NCI-H1436 (cell line): Measurements from ENCODE around the gene AP4S1.
A peak's percentile ranks its signal among the peaks of the same experiment; 100 is the strongest.
"Not testable (repeated sequence)": the region's sequence is repeated elsewhere in the genome, so short reads cannot be mapped to it uniquely, and the experiment has no call there.

ENCODE experiments used
- DNase-seq: peaks from one replicate; lab custom pipeline; 2025; lab: John Stamatoyannopoulos, UW

AP4S1 gene

GRCh38 chr14:31043379-31043778 lies 17.9 kb downstream of the AP4S1 start:
- no peak for DNase-seq

GRCh38 chr14:31045501-31046080 lies 20.1 kb downstream of the AP4S1 start:
- DNase-seq: no peak

DNA sequence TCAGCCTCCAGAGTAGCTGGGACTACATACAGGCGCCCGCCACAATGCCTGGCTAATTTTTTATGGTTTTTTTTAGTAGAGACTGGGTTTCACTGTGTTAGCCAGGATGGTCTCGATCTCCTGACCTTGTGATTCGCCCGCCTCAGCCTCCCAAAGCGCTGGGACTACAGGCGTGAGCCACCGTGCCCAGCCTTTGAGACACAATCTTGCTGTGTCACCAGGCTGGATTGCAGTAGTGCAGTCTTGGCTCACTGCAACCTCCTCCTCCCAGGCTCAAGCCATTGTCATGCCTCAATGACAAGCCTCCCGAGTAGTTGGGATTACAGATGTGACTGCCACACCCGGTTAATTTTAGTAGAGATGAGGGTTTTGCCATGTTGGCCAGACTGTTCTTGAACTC lies 22.1 kb downstream of the AP4S1 start:
- no peak for DNase-seq

GRCh38 chr14:31051023-31051422 lies 25.6 kb downstream of the AP4S1 start:
- DNase-seq: no peak

DNA sequence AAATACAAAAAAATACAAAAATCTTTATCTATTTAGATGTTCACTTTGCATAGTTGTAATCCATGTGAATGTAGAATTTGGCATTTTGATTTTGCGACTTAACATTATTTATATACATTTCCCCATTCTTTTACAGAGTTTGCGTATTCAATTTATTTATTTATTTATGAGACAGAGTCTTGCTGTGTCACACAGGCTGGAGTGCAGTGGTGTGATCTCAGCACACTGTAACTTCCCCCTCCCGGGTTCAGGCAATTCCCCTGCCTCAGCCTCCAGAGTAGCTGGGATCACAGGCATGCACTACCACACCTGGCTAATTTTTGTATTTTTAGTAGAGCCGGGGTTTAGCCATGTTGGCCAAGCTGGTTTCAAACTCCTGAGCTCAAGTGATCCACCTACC lies 26.1 kb downstream of the AP4S1 start:
- no peak for DNase-seq

- not testable (repeated sequence) for DNase-seq
These were observed 27.6 kb downstream of the AP4S1 start for GRCh38 chr14:31052905-31053586.

DNA sequence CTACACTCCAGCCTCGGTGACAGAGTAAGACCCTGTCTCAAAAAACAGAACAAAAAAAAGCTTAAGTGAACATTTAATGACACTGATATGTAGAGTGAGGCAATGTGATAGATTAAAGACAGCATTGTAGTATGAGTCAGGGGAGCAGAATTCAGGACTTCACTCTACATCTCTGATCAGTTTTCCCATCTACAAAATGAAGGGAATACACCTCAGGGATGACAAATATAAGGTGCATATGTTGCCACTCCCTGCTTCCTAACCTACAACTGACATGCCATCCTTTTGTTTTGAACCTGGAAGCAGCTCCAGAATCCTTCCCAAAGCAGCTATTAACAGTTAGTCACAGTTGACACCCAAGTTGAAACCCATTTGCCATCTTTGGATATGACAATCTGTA lies 31.6 kb downstream of the AP4S1 start:
- no peak for DNase-seq

GRCh38 chr14:31057701-31058364 lies 32.4 kb downstream of the AP4S1 start:
- no peak for DNase-seq

DNA sequence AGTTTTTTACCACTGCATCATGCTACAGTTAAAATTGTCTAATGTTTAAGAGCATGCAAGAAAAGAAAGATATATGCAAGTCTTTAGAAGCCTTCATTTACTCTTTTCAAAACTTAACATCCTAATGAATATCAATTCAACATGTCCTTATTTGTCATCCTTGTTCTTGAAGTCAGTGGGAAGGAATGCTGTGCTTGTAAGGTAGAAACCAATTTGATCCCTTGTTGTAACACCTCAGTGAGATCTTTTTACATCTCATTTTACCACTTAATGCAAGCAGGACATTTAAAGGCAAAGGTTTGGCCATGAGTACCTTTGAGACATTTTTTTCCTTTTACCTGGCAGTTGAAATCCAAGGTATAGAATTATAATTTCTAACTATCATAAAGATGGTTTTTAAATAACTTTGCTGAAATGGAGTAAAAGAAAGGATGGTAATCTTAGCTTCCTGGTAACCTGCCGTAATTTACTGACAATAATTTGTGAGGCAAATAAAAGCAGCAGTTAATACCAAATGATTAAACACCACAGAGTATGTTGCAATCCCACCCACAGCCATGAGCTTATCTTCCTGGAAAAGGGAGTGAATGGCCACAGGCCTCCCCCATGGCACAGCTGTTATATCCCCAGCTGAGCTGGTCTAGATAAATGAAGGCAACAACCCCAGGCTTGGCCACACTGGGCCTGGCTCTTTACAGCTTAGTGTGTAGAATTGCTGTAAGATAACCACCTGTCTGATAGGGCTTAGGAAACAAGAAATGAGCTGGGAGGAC lies 33.9 kb downstream of the AP4S1 start:
- no peak for DNase-seq

DNA sequence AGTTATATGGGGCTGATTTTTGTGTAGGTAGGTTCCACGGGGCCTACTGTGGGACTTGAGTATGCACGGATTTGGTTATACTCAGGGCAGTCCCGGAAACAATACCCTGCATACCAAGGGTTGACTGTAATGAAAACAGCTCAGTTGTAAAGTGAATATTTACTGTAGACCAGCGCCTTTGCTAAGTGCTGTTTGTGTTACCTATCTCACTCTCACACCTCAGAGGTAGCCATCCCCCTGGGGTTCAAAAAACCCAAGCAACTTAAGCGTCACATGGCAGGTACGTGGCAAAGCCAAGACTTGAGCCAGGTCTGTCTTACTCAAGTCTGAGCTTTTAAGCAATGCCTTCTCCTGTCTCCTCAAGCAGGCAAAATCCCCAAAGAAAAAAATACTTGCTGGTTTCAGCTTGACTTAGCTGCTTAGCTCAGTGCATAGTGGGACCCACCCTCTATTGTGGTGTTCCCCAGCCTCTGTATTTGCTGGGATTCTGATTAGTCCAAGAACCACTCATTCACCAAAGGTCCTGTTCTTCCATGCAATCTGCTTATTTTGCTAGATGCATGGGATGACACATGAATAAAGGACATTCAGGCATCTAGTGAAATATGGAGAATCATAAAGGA lies 34.9 kb downstream of the AP4S1 start:
- no peak for DNase-seq

DNA sequence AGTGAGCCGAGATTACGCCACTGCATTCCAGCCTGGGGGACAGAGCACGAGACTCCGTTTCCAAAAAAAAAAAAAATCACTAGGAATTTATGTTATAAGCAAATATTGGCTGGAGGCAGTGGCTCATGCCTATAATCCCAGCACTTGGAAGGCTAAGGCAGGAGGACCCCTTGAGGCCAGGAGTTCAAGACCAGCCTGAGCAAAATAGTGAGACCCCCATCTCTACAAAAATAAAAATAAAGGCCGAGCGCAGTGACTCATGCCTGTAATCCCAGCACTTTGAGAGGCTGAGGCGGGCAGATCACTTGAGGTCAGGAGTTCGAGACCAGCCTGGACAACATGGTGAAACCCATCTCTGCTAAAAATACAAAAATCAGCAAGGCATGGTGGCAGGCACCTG lies 37.5 kb downstream of the AP4S1 start:
- not testable (repeated sequence) for DNase-seq

DNA sequence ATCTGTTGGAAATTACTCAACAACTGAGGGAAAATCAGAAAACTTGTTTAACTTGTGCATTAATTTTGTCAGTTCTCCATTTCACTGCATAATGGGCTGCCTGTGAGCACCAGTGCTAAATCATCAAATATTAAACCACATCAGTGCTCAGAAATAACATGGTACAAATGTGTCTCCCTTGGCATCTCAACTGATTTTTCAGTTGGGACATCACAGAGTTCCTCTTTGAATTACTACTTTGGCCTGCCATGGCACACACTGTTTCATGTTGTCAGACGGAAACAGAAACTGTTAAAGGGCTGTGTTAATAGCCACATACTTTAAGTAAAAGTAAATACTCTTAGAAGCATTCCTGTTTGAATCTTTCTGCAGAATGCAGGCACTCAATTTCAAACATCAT lies 42.8 kb downstream of the AP4S1 start:
- no peak for DNase-seq

DNA sequence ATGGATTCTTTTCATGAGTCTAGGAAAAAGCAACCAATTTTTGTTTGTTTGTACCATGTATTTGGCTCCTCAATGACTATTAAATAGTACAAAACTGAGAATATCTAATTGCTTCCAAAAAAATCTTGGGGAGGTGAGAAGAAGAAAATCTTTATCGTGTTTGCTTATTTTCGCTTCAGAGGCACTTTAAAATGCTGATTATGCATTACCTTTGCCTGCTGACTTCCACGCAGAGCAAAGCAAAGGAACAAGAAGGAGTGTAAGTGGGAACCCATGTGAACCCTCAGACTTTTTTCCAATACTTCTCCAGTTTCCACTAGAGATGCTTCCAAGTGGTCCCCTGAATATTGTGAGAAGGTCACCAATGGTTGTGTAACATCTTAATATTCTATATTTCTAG lies 43.9 kb downstream of the AP4S1 start:
- no peak for DNase-seq

DNA sequence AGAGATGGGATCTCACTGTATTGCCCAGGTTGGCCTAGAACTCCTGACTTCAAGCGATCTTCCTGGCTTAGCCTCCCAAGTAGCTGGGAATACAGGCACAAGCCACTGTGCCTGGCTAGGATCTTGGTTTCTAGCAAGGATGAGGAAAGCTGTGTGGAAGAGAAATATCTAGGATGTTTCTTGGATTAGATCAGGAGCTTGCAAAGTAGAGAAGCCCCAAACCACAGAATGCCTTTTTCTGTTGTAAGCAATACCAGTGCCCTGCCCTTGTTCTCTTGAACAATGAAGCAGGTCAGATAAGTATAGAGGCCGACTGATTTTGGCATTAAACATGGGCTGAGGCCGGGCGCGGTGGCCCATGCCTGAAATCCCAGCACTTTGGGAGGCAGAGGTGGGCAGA lies 45.0 kb downstream of the AP4S1 start:
- DNase-seq: no peak

DNA sequence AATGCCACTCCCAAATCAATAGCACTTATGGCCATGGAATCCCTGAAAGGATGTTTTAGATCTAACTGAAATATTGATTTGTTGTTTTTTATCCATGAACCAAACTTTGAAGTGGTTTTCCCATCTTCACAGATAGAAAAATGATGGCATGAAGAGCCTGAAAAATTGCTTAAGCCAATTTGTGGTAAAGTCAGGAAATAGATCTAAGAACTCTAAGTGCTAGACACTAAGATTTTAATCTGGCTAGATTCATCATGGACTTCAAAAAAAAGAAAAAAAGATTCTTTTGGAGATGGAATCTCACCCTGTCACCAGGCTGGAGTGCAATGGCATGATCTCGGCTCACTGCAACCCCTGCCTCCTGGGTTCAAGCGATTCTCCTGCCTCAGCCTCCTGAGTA lies 45.7 kb downstream of the AP4S1 start:
- DNase-seq: no peak

- no peak for DNase-seq
These were observed 49.7 kb downstream of the AP4S1 start for GRCh38 chr14:31075144-31075543.

GRCh38 chr14:31078766-31079165 lies 53.3 kb downstream of the AP4S1 start:
- no peak for DNase-seq

GRCh38 chr14:31080056-31080455 lies 54.6 kb downstream of the AP4S1 start:
- no peak for DNase-seq

DNA sequence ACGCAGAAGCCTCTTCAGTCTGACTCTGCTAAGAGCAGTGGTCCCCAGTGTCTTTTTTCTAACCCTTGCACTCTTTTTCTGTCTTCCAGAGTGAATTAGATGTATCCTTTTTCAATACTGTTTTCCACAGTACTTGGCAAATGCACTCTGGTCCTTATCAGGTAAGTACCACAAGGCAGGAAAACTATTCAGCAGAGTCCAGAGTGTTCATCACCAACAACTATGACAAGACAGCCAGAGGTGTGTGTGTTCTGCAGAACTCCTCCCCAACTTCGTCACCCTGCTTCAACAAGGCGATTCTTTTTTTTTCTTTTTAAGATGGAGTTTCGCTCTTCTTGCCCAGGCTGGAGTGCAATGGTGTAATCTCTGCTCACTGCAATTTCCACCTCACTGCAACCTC lies 55.0 kb downstream of the AP4S1 start:
- DNase-seq: no peak

- no peak for DNase-seq
These were observed 58.3 kb downstream of the AP4S1 start for GRCh38 chr14:31083781-31084180.

DNA sequence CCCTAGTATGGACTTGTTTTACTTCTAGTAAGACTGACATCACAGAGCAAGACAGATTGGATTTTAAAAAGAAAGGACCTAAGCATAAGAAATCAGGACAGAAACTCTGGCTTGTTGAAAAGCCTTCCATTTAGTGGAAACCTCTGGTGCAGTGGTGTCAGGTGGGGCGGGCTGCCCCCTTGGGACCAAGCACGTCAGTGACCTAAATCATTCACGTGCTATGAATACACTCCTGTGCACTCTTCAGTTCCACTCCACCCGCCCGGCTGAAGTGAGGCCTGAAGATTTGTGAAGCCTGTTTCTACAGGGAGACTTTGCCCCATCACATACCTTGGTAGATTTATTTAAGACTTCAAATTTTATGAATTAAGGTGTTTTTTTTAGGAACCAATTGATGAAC lies 58.9 kb downstream of the AP4S1 start:
- peak; percentile 60 for DNase-seq

DNA sequence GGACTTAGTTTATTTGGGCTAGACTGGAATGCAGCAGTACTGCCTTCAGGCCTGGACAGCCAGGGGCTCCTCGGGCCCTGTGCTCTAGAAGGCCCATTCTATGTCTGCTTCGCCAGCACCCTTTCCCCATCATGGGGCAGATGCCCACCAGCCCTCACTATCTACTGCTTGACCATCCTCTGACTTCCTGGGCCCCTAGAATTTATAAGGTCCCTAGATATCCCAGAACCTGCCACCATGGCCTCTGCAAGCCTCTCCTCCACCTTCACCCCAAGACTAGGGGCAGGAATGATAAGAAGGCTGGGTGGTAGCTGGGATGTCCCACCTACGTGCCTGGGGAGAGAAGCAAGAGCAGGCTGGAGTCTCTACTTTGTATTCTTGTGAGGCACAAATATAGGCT lies 59.6 kb downstream of the AP4S1 start:
- no peak for DNase-seq
